GM21423 (cell line): ENCODE data around the gene TRIO.

ENCODE experiments used
- ATAC-seq: cut with Tn5 transposase; IDR thresholded peaks from one replicate; pipeline ENCODE4 v1.9.1; 2021; ENCODE audit warnings: mild to moderate bottlenecking, moderate library complexity; ENCODE audit not compliant: unreplicated experiment

The TRIO gene

GRCh38 chr5:14183187-14183939 lies 40.2 kb downstream of the TRIO start:
- ATAC-seq: no peak

- ATAC-seq: no peak
Measured at GRCh38 chr5:14184082-14184481, 40.9 kb downstream of the TRIO start.

- no peak for ATAC-seq
Measured at GRCh38 chr5:14184725-14185124, 41.6 kb downstream of the TRIO start.

GRCh38 chr5:14185326-14186058 lies 42.4 kb downstream of the TRIO start:
- no peak for ATAC-seq

GRCh38 chr5:14186059-14186830 lies 43.1 kb downstream of the TRIO start:
- no peak for ATAC-seq

GRCh38 chr5:14187157-14187556 lies 44.0 kb downstream of the TRIO start:
- ATAC-seq: no peak

GRCh38 chr5:14187660-14188059 lies 44.5 kb downstream of the TRIO start:
- ATAC-seq: no peak

- ATAC-seq: no peak
Measured at GRCh38 chr5:14188778-14189177, 45.6 kb downstream of the TRIO start.

GRCh38 chr5:14189680-14190079 lies 46.5 kb downstream of the TRIO start:
- no peak for ATAC-seq

GRCh38 chr5:14190194-14191164 lies 47.3 kb downstream of the TRIO start:
- no peak for ATAC-seq

GRCh38 chr5:14191325-14191724 lies 48.2 kb downstream of the TRIO start:
- ATAC-seq: no peak

GRCh38 chr5:14193496-14193895 lies 50.4 kb downstream of the TRIO start:
- no peak for ATAC-seq

GRCh38 chr5:14195588-14195987 lies 52.4 kb downstream of the TRIO start:
- no peak for ATAC-seq

- ATAC-seq: no peak
Measured at GRCh38 chr5:14197056-14197455, 53.9 kb downstream of the TRIO start.

- ATAC-seq: no peak
Measured at GRCh38 chr5:14199902-14200301, 56.8 kb downstream of the TRIO start.

GRCh38 chr5:14200312-14200990 lies 57.3 kb downstream of the TRIO start:
- ATAC-seq: no peak

GRCh38 chr5:14201325-14202045 lies 58.3 kb downstream of the TRIO start:
- no peak for ATAC-seq

- ATAC-seq: no peak
Measured at GRCh38 chr5:14202462-14202861, 59.3 kb downstream of the TRIO start.

GRCh38 chr5:14204011-14204670 lies 61.0 kb downstream of the TRIO start:
- no peak for ATAC-seq
